Stomach smooth muscle (tissue), 2 donors: Measurements from ENCODE around the gene ANKRD31.
"Not testable (repeated sequence)": the region's sequence is repeated elsewhere in the genome, so short reads cannot be mapped to it uniquely, and the experiment has no call there.

Source experiments
- H3K27ac ChIP-seq: one replicate; pipeline ENCODE4 v1.7.0; 2013; ENCODE audit warnings: mild to moderate bottlenecking, low read length, inconsistent platforms
- H3K27me3 ChIP-seq, 2 donors: one replicate each; pipeline ENCODE4 v1.7.0; 2013; ENCODE audit warnings: low read length in 2 of 2; ENCODE audit not compliant: insufficient read depth in 2 of 2, control insufficient read depth in 1 of 2
- H3K36me3 ChIP-seq, 2 donors: one replicate each; pipeline ENCODE4 v1.7.0; 2013; ENCODE audit warnings: low read length in 2 of 2; ENCODE audit not compliant: control insufficient read depth in 2 of 2, insufficient read depth in 2 of 2
- H3K4me1 ChIP-seq: one replicate; pipeline ENCODE4 v1.7.0; 2013; ENCODE audit warnings: low read length; ENCODE audit not compliant: control insufficient read depth, insufficient read depth
- H3K4me3 ChIP-seq, 2 donors: one replicate each; pipeline ENCODE4 v1.7.0; 2013; ENCODE audit warnings: low read length in 2 of 2
- H3K9ac ChIP-seq, 2 donors: one replicate each; pipeline ENCODE4 v1.7.0; 2013; ENCODE audit warnings: low read length in 2 of 2, mild to moderate bottlenecking in 1 of 2
- H3K9me3 ChIP-seq, 2 donors: one replicate each; pipeline ENCODE4 v1.7.0; 2013; ENCODE audit warnings: low read length in 2 of 2; ENCODE audit not compliant: control insufficient read depth in 2 of 2
- donor health status: healthy.
- donor health status: Pancreatic carcinoma.

ANKRD31 gene

DNA sequence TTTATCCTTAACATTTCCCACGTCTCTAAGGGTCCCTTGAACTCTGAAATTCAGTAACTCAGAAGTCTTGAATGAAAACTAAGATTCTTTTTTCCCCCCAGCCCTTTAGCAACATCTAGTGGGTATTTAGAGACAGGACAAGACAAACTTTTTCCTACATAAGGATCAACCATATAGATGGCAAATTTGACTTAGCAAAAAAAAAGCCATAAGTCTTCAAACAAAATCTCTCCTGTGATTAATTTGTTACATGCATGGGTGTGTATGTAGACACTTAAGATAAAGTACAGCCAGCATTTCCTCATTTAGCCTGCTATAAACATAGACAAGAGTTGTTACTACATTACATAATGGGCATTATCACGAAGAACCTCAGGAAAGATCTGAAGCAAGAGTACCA is 29.1 kb upstream of the ANKRD31 start:
- no peak overlapping the region for H3K27ac ChIP-seq
- no peak overlapping the region for H3K9ac ChIP-seq
- no peaks in the 10 kb centered on the region for H3K4me1 ChIP-seq

DNA sequence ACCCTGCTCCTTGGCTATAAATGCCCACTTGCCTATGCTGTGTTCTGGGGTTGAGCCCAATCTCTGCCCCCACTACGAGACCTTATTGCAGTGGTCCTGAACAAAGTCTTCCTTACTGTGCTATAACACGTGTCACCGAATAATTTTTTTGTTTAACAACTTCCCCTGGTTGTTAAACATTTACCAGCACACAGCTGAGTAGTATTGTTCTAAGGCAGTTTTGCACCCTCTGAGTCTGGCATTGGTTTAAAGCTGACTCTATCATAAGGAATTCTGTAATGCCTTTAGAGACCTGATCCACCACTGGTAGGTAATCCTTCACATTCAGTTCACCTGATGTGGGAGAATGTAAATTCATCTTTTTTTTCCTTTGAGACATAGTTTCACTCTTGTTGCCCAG is 25.6 kb upstream of the ANKRD31 start:
- no peak overlapping the region for H3K9ac ChIP-seq
- H3K36me3 ChIP-seq: no peaks in the 10 kb centered on the region
- no peaks in the 10 kb centered on the region for H3K27me3 ChIP-seq
- no peaks in the 10 kb centered on the region for H3K9me3 ChIP-seq
- no peak overlapping the region for H3K4me3 ChIP-seq
- H3K4me1 ChIP-seq: no peaks in the 10 kb centered on the region
- H3K27ac ChIP-seq: no peak overlapping the region

More for the DNA sequence above, 29.1 kb upstream of the ANKRD31 start:
- H3K36me3 ChIP-seq: no peaks in the 10 kb centered on the region
- H3K27me3 ChIP-seq: no peaks in the 10 kb centered on the region
- no peak overlapping the region for H3K4me3 ChIP-seq
- H3K9me3 ChIP-seq: no peaks in the 10 kb centered on the region

DNA sequence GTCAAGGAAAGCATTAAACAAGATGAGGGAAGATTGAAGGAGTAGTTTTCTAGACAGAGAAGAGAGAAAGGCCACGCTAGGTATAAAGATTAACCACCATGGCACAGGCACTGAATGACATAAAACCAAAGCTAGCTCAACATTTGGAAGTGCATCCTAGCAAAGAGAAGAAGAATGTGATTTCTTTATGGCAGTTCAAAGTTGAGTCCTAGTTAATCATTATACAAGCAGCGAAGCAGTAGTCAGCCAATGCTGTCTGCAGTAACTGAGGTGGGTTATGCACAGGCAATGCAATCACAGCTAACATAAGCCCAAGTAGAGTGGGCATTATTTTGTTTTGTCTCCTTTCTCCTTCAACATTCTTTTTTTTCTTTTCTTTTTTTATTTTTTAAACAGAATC is 24.0 kb upstream of the ANKRD31 start:
- H3K36me3 ChIP-seq: no peaks in the 10 kb centered on the region
- no peaks in the 10 kb centered on the region for H3K4me1 ChIP-seq
- H3K9ac ChIP-seq: no peak overlapping the region
- H3K27ac ChIP-seq: no peak overlapping the region
- H3K9me3 ChIP-seq: no peaks in the 10 kb centered on the region
- no peak overlapping the region for H3K4me3 ChIP-seq
- no peaks in the 10 kb centered on the region for H3K27me3 ChIP-seq

DNA sequence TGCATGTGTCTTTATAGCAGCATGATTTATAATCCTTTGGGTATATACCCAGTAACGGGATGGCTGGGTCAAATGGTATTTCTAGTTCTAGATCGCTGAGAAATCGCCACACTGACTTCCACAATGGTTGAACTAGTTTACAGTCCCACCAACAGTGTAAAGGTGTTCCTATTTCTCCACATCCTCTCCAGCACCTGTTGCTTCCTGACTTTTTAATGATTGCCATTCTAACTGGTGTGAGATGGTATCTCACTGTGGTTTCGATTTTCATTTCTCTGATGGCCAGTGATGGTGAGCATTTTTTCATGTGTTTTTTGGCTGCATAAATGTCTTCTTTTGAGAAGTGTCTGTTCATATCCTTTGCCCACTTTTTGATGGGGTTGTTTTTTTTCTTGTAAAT is 13.8 kb upstream of the ANKRD31 start:
- not testable (repeated sequence) for H3K4me3 ChIP-seq, H3K36me3 ChIP-seq, H3K4me1 ChIP-seq, H3K27ac ChIP-seq, H3K27me3 ChIP-seq, H3K9ac ChIP-seq, H3K9me3 ChIP-seq

DNA sequence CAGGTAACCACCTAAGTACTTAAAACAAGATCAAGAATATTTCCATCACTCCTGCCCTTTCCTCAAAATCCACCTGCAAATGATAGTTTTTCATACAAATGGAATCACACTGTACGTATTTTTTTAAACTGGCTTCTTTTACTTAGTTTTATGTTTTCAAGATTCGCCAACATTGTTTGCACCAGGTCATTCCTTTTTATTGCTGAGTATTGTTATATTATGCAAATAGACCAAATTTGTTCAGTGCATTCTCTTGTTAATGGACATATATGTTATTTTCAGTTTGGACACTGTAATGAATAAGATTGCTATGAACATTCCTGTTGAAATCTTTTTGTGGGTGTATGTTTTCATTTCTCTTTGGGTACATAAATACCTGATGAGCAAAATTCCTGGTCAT is 8.3 kb upstream of the ANKRD31 start:
- no peaks in the 10 kb centered on the region for H3K36me3 ChIP-seq
- H3K27me3 ChIP-seq: no peaks in the 10 kb centered on the region
- no peak overlapping the region for H3K27ac ChIP-seq
- H3K4me1 ChIP-seq: no peaks in the 10 kb centered on the region
- H3K9me3 ChIP-seq: no peaks in the 10 kb centered on the region
- no peak overlapping the region for H3K9ac ChIP-seq
- no peak overlapping the region for H3K4me3 ChIP-seq

DNA sequence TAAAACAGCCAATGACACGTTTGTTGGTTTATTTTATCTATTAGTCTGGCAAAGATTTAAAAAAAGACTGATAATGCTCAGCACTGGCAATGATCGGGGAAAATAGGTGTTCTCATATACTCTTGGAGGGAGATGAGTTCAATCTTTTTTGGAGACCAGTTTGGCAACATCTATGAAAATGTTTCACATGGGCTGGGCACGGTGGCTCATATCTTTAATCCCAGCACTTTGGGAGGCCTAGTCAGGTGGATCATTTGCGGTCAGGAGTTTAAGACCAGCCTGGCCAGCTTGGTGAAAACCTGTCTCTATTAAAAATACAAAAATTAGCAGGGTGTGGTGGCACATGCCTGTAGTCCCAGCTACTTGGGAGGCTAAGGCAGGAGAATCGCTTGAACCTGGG is 6.8 kb upstream of the ANKRD31 start:
- H3K9ac ChIP-seq: no peak overlapping the region
- no peak overlapping the region for H3K27ac ChIP-seq
- H3K9me3 ChIP-seq: no peaks in the 10 kb centered on the region
- H3K4me3 ChIP-seq: no peak overlapping the region
- no peaks in the 10 kb centered on the region for H3K27me3 ChIP-seq
- no peaks in the 10 kb centered on the region for H3K36me3 ChIP-seq
- no peaks in the 10 kb centered on the region for H3K4me1 ChIP-seq

DNA sequence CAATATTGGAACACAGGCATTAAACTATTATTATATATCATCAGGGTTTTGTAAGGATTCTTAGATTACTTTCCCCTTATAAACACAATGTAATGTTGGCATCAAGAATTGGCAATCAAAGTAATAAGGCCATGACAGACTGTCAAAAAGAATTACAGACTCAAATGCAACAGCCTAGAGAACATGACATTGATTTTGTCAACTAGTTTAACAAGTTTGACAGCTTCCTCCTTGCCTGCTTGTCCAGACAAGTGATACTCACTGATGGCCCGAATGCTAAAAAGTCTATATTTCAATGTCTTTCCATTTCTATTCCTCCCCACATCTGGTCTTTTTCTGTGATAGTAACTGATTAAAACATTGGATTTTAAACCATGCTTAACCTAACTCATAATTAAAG is 6.4 kb upstream of the ANKRD31 start:
- Histone ChIP-seq H3K9me3 (no peaks in the 10 kb centered on the region), H3K27ac (no peak overlapping the region), H3K36me3 (no peaks in the 10 kb centered on the region), H3K9ac (no peak overlapping the region), H3K4me1 (no peaks in the 10 kb centered on the region), H3K27me3 (no peaks in the 10 kb centered on the region), H3K4me3 (no peak overlapping the region)

DNA sequence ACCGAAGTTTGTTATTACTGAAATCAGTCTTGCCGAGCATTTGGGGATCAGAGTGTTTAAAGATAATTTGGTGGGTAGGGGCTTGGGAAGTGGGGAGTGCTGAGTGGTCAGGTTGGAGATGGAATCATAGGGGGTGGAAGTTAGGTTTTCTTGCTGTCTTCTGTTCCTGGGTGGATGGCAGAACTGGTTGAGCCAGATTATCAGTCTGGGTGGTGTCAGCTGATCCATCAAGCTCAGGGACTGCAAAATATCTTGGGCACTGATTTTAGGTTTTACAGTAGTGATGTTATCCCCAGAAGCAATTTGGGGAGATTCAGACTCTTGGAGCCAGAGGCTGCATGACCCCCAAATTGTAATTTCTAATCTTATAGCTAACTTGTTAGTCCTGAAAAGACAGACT is 5.4 kb upstream of the ANKRD31 start:
- no peaks in the 10 kb centered on the region for H3K9me3 ChIP-seq
- H3K27me3 ChIP-seq: no peaks in the 10 kb centered on the region
- no peaks in the 10 kb centered on the region for H3K4me1 ChIP-seq
- no peaks in the 10 kb centered on the region for H3K36me3 ChIP-seq
- H3K9ac ChIP-seq: no peak overlapping the region
- no peak overlapping the region for H3K4me3 ChIP-seq
- H3K27ac ChIP-seq: no peak overlapping the region

DNA sequence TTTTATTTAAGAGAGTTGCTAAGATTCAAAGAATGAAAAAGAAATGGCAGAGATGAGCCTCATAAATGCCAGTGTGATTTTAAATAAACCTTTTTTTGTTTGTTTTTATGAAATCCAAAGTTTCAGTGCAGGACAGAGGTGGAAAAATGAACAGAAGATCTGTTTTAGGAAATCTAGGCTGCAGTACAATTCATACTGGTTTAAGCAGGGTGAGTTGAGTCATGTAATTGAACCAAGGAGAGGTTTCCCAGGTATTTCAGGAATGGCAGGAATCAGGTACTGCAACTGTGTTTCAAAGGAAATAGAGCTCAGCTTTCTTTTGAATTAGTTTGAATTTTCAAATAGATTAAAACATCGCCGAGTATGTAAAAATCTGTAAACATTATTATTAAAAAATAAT is 3.0 kb upstream of the ANKRD31 start:
- Histone ChIP-seq H3K4me1 (peaks cover 5% of the 10 kb centered on the region), H3K27me3 (no peaks in the 10 kb centered on the region), H3K9ac (no peak overlapping the region), H3K4me3 (no peak overlapping the region), H3K36me3 (no peaks in the 10 kb centered on the region), H3K9me3 (no peaks in the 10 kb centered on the region), H3K27ac (no peak overlapping the region)

DNA sequence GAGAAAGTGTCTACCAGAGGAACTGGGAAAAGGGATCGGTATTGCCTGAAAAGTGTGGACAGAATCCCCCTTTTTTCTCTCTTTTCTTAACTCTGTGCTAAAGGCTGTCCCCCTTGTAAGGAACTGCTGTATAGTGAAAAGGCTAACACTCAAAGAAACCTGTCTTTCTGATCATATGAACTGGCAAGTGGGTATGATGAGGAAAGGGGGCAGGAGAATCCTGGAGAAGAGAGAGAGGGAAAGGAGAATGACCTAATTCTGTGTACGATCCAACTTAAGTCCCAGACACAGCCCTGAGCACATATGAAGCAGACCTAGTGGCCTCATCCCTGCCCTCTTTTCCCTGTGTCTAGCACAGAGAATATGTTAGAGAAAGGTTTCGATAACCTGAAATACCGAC is 967 bp downstream of the ANKRD31 start:
- Histone ChIP-seq H3K9ac (peak overlapping the region; percentile 66 to 84), H3K4me1 (peaks cover 5% of the 10 kb centered on the region), H3K36me3 (no peaks in the 10 kb centered on the region), H3K9me3 (no peaks in the 10 kb centered on the region), H3K4me3 (peak overlapping the region in 1 of 2 donors; percentile 96), H3K27me3 (no peaks in the 10 kb centered on the region), H3K27ac (peak overlapping the region; percentile 55)

DNA sequence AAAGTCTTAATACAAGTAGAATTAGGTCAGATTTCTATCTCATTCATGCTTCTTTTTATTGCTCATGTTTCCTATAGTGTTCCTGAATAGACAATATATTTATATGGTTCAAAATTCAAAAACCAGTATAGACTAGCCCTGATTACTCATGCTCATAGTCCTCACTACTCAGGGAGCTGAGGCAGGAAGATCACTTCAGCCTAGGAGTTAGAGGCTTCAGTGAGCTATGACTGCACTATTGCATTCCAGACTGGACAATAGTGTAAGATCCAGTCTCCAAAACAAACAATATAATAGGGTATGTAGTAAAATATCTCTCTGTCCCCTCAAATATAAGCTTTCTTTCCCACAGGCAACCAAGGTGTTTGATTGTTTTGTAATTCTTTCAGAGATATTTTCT is 2.4 kb downstream of the ANKRD31 start:
- peaks cover 5% of the 10 kb centered on the region for H3K4me1 ChIP-seq
- no peaks in the 10 kb centered on the region for H3K27me3 ChIP-seq
- H3K36me3 ChIP-seq: no peaks in the 10 kb centered on the region

DNA sequence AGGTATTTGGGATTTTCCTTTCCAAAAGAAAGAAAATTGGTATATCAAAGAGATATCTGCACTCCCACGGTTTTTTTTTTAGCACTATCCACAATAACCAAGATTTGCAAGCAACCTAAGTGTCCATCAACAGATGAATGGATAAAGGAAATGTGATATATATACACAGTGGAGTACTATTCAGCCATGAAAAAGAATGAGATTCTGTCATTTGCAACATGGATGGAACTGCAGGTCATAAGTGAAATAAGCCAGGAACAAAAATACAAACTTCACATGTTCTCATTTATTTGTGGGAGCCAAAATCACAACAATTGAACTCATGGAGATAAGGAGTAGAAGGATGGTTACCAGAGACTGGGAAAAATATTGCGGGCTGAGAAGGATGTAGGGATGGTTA is 9.8 kb downstream of the ANKRD31 start:
- Histone ChIP-seq H3K27ac (no peak overlapping the region), H3K9me3 (no peaks in the 10 kb centered on the region), H3K4me3 (no peak overlapping the region), H3K4me1 (no peaks in the 10 kb centered on the region), H3K36me3 (no peaks in the 10 kb centered on the region), H3K27me3 (no peaks in the 10 kb centered on the region), H3K9ac (no peak overlapping the region)

More for the DNA sequence above, 2.4 kb downstream of the ANKRD31 start:
- Histone ChIP-seq H3K27ac (no peak overlapping the region), H3K4me3 (no peak overlapping the region), H3K9ac (no peak overlapping the region), H3K9me3 (no peaks in the 10 kb centered on the region)
